Neural progenitor cell (in vitro differentiated cells): ENCODE data around the gene HBS1L. TPM values are rescaled to one million over a fixed set of nuclear protein-coding genes. Genes with fewer than 3 reads are reported as not detected.

Source experiments
- DNase-seq: peaks from one replicate; pipeline ENCODE4 v3.0.0-alpha.2; 2016; ENCODE audit warnings: low spot score
- H2AFZ ChIP-seq: fragments of 200-600 bp; sonication (generic); replicated peaks from 2 replicates; pipeline ENCODE4 v1.6.1; 2016; ENCODE audit warnings: antibody characterized with exemption
- H3F3A ChIP-seq: fragments of 200-600 bp; sonication (generic); 2 replicates; pipeline ENCODE4 v1.6.1; 2016; ENCODE audit warnings: antibody characterized with exemption, low read depth
- H3K27ac ChIP-seq: fragments of 200-600 bp; sonication (generic); 2 replicates; pipeline ENCODE4 v1.5.1; 2016; ENCODE audit warnings: mild to moderate bottlenecking
- H3K27me3 ChIP-seq: fragments of 200-600 bp; sonication (generic); 2 replicates; pipeline ENCODE4 v1.6.1; 2016; ENCODE audit warnings: mild to moderate bottlenecking, moderate library complexity
- H3K36me3 ChIP-seq: fragments of 200-600 bp; sonication (generic); 2 replicates; pipeline ENCODE4 v1.5.1; 2016
- H3K4me1 ChIP-seq: fragments of 200-600 bp; sonication (generic); 2 replicates; pipeline ENCODE4 v1.6.1; 2016; ENCODE audit warnings: mixed run types
- H3K4me2 ChIP-seq: fragments of 200-600 bp; sonication (generic); 2 replicates; pipeline ENCODE4 v1.6.1; 2016
- H3K4me3 ChIP-seq: fragments of 200-600 bp; sonication (generic); 2 replicates; pipeline ENCODE4 v1.5.1; 2016
- H3K79me2 ChIP-seq: fragments of 200-600 bp; sonication (generic); 2 replicates; pipeline ENCODE4 v1.6.1; 2016; ENCODE audit warnings: low read depth
- H3K9ac ChIP-seq: fragments of 200-600 bp; sonication (generic); 2 replicates; pipeline ENCODE4 v1.6.1; 2016
- H3K9me3 ChIP-seq: fragments of 200-600 bp; sonication (generic); 2 replicates; pipeline ENCODE4 v1.5.1; 2016; ENCODE audit warnings: low read depth
- H4K20me1 ChIP-seq: fragments of 200-600 bp; sonication (generic); 2 replicates; pipeline ENCODE4 v1.6.1; 2016; ENCODE audit warnings: low read depth
- H3K27ac Mint-ChIP-seq: 3 replicates; pipeline ENCODE4 v1.8.0; 2021; ENCODE audit warnings: mixed read lengths
- H3K27me3 Mint-ChIP-seq: 2 replicates; pipeline ENCODE4 v1.8.0; 2022; ENCODE audit warnings: low read depth, mild to moderate bottlenecking, inconsistent platforms, moderate library complexity, mixed read lengths; ENCODE audit not compliant: insufficient read depth
- H3K36me3 Mint-ChIP-seq: 3 replicates; pipeline ENCODE4 v1.8.0; 2021; ENCODE audit warnings: mixed read lengths
- H3K4me1 Mint-ChIP-seq: 3 replicates; pipeline ENCODE4 v1.8.0; 2021; ENCODE audit warnings: mixed read lengths
- H3K4me3 Mint-ChIP-seq: 3 replicates; pipeline ENCODE4 v1.8.0; 2021; ENCODE audit warnings: mild to moderate bottlenecking, moderate library complexity, mixed read lengths
- H3K9me3 Mint-ChIP-seq: 3 replicates; pipeline ENCODE4 v1.8.0; 2020; ENCODE audit warnings: mixed read lengths
- EZH2 ChIP-seq: fragments of 200-600 bp; sonication (generic); IDR thresholded peaks from 2 replicates; pipeline ENCODE4 v1.6.1; 2017; ENCODE audit warnings: antibody characterized with exemption, mild to moderate bottlenecking, moderate library complexity
- EZH2phosphoT487 ChIP-seq: fragments of 200-600 bp; sonication (generic); IDR thresholded peaks from 2 replicates; pipeline ENCODE4 v1.6.1; 2017; ENCODE audit warnings: antibody characterized with exemption
- total RNA-seq: library from RNA; depleted of rRNA; stranded (reverse); fragments of >200 nt; gene quantifications from 2 replicates; pipeline ENCODE4 v1.2.3, GENCODE V29; 2015; ENCODE audit warnings: low replicate concordance
- TF ChIP-seq, protein P1 (sequence below): fragments of 200-600 bp; sonication (generic); IDR thresholded peaks from 2 replicates; pipeline ENCODE4 v1.5.1; 2017; ENCODE audit warnings: antibody characterized with exemption, mild to moderate bottlenecking

Gene HBS1L
- total RNA-seq, 1 donor from 2014 or later, result 215 TPM

DNA sequence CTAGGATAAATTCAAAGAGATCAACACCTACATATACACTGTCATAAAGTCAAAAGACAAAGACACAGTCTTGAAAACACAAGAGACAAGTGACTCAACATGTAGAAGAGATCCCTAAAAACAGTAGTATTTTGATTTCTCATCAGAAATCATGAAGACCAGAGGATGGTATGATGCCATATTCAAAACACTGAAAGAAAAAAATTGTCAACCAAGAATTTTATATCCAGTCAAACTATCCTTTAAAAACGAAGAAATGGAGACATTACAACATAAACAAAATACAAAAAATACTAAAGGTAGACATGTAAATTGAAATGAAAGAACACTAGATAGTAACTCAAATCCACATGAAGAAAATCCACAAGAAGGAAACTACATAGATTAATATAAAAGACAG is 27.3 kb upstream of the HBS1L start:
- no peak overlapping the region for H3K9ac ChIP-seq
- no peaks in the 10 kb centered on the region for H3K36me3 Mint-ChIP-seq
- H3K4me1 Mint-ChIP-seq, result no peaks in the 10 kb centered on the region
- H3K27me3 ChIP-seq, result no peaks in the 10 kb centered on the region
- H3K4me3 ChIP-seq, result no peak overlapping the region
- H3F3A ChIP-seq, result no peaks in the 10 kb centered on the region
- peaks cover 4% of the 10 kb centered on the region for H3K9me3 ChIP-seq
- no peak overlapping the region for H2AFZ ChIP-seq
- H3K79me2 ChIP-seq, result no peaks in the 10 kb centered on the region
- no peaks in the 10 kb centered on the region for H3K27me3 Mint-ChIP-seq
- H3K27ac Mint-ChIP-seq, result no peak overlapping the region
- no peak overlapping the region for H3K4me2 ChIP-seq
- H3K27ac ChIP-seq, result no peak overlapping the region
- peaks cover 16% of the 10 kb centered on the region for H3K9me3 Mint-ChIP-seq
- no peaks in the 10 kb centered on the region for H4K20me1 ChIP-seq
- no peaks in the 10 kb centered on the region for H3K36me3 ChIP-seq
- DNase-seq, result no peak
- TF ChIP-seq, protein P1, sequence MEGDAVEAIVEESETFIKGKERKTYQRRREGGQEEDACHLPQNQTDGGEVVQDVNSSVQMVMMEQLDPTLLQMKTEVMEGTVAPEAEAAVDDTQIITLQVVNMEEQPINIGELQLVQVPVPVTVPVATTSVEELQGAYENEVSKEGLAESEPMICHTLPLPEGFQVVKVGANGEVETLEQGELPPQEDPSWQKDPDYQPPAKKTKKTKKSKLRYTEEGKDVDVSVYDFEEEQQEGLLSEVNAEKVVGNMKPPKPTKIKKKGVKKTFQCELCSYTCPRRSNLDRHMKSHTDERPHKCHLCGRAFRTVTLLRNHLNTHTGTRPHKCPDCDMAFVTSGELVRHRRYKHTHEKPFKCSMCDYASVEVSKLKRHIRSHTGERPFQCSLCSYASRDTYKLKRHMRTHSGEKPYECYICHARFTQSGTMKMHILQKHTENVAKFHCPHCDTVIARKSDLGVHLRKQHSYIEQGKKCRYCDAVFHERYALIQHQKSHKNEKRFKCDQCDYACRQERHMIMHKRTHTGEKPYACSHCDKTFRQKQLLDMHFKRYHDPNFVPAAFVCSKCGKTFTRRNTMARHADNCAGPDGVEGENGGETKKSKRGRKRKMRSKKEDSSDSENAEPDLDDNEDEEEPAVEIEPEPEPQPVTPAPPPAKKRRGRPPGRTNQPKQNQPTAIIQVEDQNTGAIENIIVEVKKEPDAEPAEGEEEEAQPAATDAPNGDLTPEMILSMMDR, result no peak
- TF ChIP-seq EZH2, result no peak
- no peak for TF ChIP-seq EZH2phosphoT487
- no peak overlapping the region for H3K4me3 Mint-ChIP-seq
- H3K4me1 ChIP-seq, result peaks cover 26% of the 10 kb centered on the region

DNA sequence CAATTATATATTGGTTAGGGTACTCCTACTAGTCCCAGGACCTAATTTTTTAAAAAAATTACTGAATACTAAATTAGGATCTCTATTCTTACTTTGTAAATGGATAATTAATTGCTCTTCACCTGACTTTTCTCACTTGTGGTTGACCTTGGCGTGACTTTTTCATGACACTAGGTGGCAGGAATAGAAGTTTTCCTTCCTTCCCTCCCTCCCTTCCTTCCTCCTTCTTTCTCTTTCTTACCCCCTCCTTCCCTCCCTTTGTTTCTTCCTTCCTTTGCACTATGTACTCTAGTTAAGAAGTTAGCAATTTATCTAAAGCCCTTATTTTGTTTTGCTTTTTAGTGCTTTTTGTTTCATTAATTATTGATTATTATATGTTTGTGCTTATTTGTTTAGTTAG is 20.4 kb upstream of the HBS1L start:
- no peaks in the 10 kb centered on the region for H3K9me3 ChIP-seq
- no peaks in the 10 kb centered on the region for H3F3A ChIP-seq
- no peaks in the 10 kb centered on the region for H3K27me3 Mint-ChIP-seq
- H3K79me2 ChIP-seq, result no peaks in the 10 kb centered on the region
- H3K27ac Mint-ChIP-seq, result no peak overlapping the region
- peaks cover 16% of the 10 kb centered on the region for H3K4me1 ChIP-seq
- H3K9me3 Mint-ChIP-seq, result no peaks in the 10 kb centered on the region
- no peak overlapping the region for H3K4me3 ChIP-seq
- no peak overlapping the region for H3K4me2 ChIP-seq
- H3K27ac ChIP-seq, result no peak overlapping the region
- H3K36me3 ChIP-seq, result no peaks in the 10 kb centered on the region
- no peak for DNase-seq
- no peaks in the 10 kb centered on the region for H3K4me1 Mint-ChIP-seq
- TF ChIP-seq EZH2 (no peak), EZH2phosphoT487 (no peak)
- TF ChIP-seq, protein P1, result peak; percentile 6
- H3K9ac ChIP-seq, result no peak overlapping the region
- H2AFZ ChIP-seq, result no peak overlapping the region
- H3K36me3 Mint-ChIP-seq, result no peaks in the 10 kb centered on the region
- no peaks in the 10 kb centered on the region for H4K20me1 ChIP-seq
- H3K4me3 Mint-ChIP-seq, result no peak overlapping the region
- no peaks in the 10 kb centered on the region for H3K27me3 ChIP-seq

DNA sequence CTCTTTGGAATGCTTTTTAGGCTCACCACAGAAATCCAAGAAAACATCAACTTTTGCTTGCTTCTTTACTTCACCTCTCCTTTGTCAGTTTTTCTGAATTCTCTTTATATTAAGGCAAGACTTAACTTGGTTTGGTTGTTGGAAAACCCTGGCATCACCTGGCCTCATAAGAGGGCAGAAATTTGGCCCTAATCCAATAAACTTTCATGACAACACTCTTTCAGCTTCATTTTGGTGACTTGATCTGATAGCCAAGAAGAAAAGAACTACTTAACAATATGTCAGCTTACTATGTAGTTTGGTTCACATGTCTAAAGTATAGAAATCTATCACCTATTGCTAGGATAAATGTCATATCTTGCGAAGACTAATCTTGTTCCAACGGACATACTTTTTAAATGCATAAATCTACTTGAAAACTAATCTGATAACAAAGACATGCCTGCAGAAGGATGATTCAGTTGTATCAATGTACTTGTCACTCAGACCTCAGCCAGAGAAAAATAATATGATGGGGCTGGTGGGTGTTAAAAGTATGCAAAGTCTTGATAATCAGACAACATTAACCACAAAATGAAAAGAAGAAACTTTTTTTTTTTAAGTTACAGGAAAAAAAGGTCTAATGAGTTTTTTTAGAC is 19.3 kb upstream of the HBS1L start:
- DNase-seq, result no peak
- H3K4me1 Mint-ChIP-seq, result no peaks in the 10 kb centered on the region
- H3K9me3 ChIP-seq, result no peaks in the 10 kb centered on the region
- H3K4me3 ChIP-seq, result no peak overlapping the region
- no peaks in the 10 kb centered on the region for H4K20me1 ChIP-seq
- no peak overlapping the region for H3K27ac Mint-ChIP-seq
- no peaks in the 10 kb centered on the region for H3F3A ChIP-seq
- TF ChIP-seq, protein P1, result no peak
- TF ChIP-seq EZH2 (no peak), EZH2phosphoT487 (no peak)
- H3K79me2 ChIP-seq, result no peaks in the 10 kb centered on the region
- H3K27me3 Mint-ChIP-seq, result no peaks in the 10 kb centered on the region
- H3K4me3 Mint-ChIP-seq, result no peak overlapping the region
- H3K36me3 Mint-ChIP-seq, result no peaks in the 10 kb centered on the region
- peaks cover 10% of the 10 kb centered on the region for H3K4me1 ChIP-seq
- H3K27ac ChIP-seq, result no peak overlapping the region
- H2AFZ ChIP-seq, result no peak overlapping the region
- H3K27me3 ChIP-seq, result no peaks in the 10 kb centered on the region
- H3K36me3 ChIP-seq, result no peaks in the 10 kb centered on the region
- H3K9ac ChIP-seq, result no peak overlapping the region
- no peak overlapping the region for H3K4me2 ChIP-seq
- no peaks in the 10 kb centered on the region for H3K9me3 Mint-ChIP-seq
